Measurements from ENCODE around the gene DOK5.

The DOK5 gene

DNA sequence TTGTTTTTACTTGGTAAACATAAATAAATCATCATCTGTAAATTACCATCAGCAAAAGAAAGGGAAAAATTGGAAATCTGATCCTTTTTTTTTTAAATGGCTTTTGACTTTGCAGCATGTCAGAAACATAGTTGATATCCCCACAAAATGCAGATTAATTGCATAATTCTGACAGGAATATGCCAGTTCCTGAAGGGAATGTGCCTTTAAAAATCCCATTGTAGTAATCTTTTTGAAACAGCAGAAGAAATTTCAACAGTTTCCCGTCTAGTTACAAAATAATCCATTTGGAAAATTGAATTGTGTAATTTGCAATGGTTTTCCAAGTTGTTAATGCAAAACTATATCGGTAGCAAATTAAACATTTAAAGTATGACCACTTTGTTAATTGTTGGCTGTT, 95.2 kb downstream of the DOK5 start:
- Histone ChIP-seq H4K20me1 (ENCODE audit: control insufficient read depth, insufficient read depth, low read depth, low read length) (no peaks in the 10 kb centered on the region), H3K9me2 (replicated peaks; ENCODE audit: control insufficient read depth, low read length) (no peaks in the 10 kb centered on the region), H3K4me3 (ENCODE audit: low read length) (no peak overlapping the region), H3K4me1 (ENCODE audit: control insufficient read depth, low read length) (no peaks in the 10 kb centered on the region), H3K36me3 (ENCODE audit: control insufficient read depth, low read length) (no peaks in the 10 kb centered on the region), H3K27ac (ENCODE audit: low read depth, low read length) (no peak overlapping the region), H3K79me2 (ENCODE audit: control insufficient read depth, low read length) (no peaks in the 10 kb centered on the region), H3K4me2 (ENCODE audit: low read length) (no peak overlapping the region), H3K9me3 (ENCODE audit: control insufficient read depth, insufficient read depth, low read length) (no peaks in the 10 kb centered on the region), H3K27me3 (ENCODE audit: control insufficient read depth, low read length) (no peaks in the 10 kb centered on the region), H3F3A (ENCODE audit: control insufficient read depth, insufficient read depth) (no peaks in the 10 kb centered on the region)
- TF ChIP-seq, protein P1, sequence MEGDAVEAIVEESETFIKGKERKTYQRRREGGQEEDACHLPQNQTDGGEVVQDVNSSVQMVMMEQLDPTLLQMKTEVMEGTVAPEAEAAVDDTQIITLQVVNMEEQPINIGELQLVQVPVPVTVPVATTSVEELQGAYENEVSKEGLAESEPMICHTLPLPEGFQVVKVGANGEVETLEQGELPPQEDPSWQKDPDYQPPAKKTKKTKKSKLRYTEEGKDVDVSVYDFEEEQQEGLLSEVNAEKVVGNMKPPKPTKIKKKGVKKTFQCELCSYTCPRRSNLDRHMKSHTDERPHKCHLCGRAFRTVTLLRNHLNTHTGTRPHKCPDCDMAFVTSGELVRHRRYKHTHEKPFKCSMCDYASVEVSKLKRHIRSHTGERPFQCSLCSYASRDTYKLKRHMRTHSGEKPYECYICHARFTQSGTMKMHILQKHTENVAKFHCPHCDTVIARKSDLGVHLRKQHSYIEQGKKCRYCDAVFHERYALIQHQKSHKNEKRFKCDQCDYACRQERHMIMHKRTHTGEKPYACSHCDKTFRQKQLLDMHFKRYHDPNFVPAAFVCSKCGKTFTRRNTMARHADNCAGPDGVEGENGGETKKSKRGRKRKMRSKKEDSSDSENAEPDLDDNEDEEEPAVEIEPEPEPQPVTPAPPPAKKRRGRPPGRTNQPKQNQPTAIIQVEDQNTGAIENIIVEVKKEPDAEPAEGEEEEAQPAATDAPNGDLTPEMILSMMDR (IDR thresholded peaks at IDR 0.05; ENCODE audit: low read depth, low read length, poor library complexity, severe bottlenecking), result no peak
- TF ChIP-seq EZH2phosphoT487 (IDR thresholded peaks at IDR 0.05; ENCODE audit: borderline replicate concordance, low read length), result no peak

DNA sequence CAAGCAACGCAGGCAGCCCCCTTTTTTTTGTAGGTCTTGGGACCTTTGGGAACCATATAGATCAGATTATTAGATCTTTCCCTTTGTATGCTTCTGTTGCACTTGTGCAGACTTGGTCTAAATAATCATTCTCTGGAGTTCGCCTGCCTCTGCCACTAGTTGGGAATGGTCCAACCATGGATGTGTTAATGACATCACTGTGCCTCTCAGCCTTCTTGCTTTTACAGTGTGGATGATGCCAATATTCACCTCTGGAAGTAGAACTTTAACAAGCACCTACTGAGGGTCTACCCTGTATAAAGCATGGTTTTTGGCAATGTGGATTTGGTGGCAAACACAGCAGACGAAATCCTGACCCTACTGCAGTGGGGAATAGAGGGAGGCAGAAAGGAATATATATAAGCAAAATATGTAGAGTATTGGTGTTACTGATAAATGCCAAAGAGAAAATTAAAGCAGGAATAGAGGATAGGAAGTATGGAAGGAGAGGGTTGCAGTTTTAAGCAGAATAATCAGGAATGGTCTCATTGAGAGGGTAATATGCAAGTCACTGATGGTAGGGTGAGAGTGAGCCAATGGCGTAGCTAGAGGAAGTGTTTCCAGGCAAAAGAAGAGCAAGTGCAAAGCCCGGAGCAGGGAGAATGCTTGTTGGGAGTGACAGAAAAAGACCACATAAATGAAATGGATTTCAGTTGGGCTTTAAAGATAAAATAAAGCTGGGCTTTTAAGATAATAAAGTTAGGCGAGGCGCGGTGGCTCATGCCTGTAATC, 97.5 kb downstream of the DOK5 start:
- TF ChIP-seq EZH2phosphoT487 (IDR thresholded peaks at IDR 0.05; ENCODE audit: borderline replicate concordance, low read length), result no peak
- TF ChIP-seq, protein P1 (IDR thresholded peaks at IDR 0.05; ENCODE audit: low read depth, low read length, poor library complexity, severe bottlenecking), result no peak
- Histone ChIP-seq H3F3A (ENCODE audit: control insufficient read depth, insufficient read depth) (no peaks in the 10 kb centered on the region), H3K27ac (ENCODE audit: low read depth, low read length) (no peak overlapping the region), H3K36me3 (ENCODE audit: control insufficient read depth, low read length) (no peaks in the 10 kb centered on the region), H3K9me2 (replicated peaks; ENCODE audit: control insufficient read depth, low read length) (no peaks in the 10 kb centered on the region), H3K9me3 (ENCODE audit: control insufficient read depth, insufficient read depth, low read length) (no peaks in the 10 kb centered on the region), H3K79me2 (ENCODE audit: control insufficient read depth, low read length) (no peaks in the 10 kb centered on the region), H3K27me3 (ENCODE audit: control insufficient read depth, low read length) (no peaks in the 10 kb centered on the region), H4K20me1 (ENCODE audit: control insufficient read depth, insufficient read depth, low read depth, low read length) (no peaks in the 10 kb centered on the region), H3K4me3 (ENCODE audit: low read length) (no peak overlapping the region), H3K4me1 (ENCODE audit: control insufficient read depth, low read length) (no peaks in the 10 kb centered on the region), H3K4me2 (ENCODE audit: low read length) (no peak overlapping the region)

DNA sequence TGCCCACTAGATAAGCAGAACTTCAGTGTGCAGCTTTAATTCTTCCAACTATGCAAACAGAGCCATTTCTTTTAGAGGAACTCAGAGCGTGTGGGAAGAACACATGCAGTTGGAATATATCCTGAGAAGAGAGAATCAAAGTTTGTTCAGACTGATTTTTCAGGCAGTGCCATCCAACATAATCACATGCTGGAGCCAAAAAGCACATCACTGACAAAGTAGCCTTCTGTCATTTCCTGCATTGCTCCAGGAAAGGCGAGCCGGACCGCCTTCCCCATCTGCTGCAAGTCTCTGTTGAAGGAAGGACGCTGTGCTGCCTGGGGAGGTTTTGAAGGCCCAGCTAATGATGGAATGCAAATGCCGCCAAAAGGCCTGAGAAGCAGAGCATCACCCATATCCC, 98.4 kb downstream of the DOK5 start:
- TF ChIP-seq, protein P1 (IDR thresholded peaks at IDR 0.05; ENCODE audit: low read depth, low read length, poor library complexity, severe bottlenecking), result no peak
- TF ChIP-seq EZH2phosphoT487 (IDR thresholded peaks at IDR 0.05; ENCODE audit: borderline replicate concordance, low read length), result no peak
- Histone ChIP-seq H4K20me1 (ENCODE audit: control insufficient read depth, insufficient read depth, low read depth, low read length) (no peaks in the 10 kb centered on the region), H3K36me3 (ENCODE audit: control insufficient read depth, low read length) (no peaks in the 10 kb centered on the region), H3K4me2 (ENCODE audit: low read length) (no peak overlapping the region), H3K79me2 (ENCODE audit: control insufficient read depth, low read length) (no peaks in the 10 kb centered on the region), H3K27ac (ENCODE audit: low read depth, low read length) (no peak overlapping the region), H3K9me3 (ENCODE audit: control insufficient read depth, insufficient read depth, low read length) (no peaks in the 10 kb centered on the region), H3K27me3 (ENCODE audit: control insufficient read depth, low read length) (no peaks in the 10 kb centered on the region), H3F3A (ENCODE audit: control insufficient read depth, insufficient read depth) (no peaks in the 10 kb centered on the region), H3K4me1 (ENCODE audit: control insufficient read depth, low read length) (no peaks in the 10 kb centered on the region), H3K9me2 (replicated peaks; ENCODE audit: control insufficient read depth, low read length) (no peaks in the 10 kb centered on the region), H3K4me3 (ENCODE audit: low read length) (no peak overlapping the region)

Data from DOHH2 (cell line).